HG03159 (cell line): ENCODE results near the gene HEMK1.

ENCODE experiments used
- ATAC-seq: cut with Tn5 transposase; IDR thresholded peaks from one replicate; pipeline ENCODE4 v1.9.1; 2021; ENCODE audit warnings: mild to moderate bottlenecking, moderate library complexity; ENCODE audit not compliant: unreplicated experiment

The HEMK1 gene

DNA sequence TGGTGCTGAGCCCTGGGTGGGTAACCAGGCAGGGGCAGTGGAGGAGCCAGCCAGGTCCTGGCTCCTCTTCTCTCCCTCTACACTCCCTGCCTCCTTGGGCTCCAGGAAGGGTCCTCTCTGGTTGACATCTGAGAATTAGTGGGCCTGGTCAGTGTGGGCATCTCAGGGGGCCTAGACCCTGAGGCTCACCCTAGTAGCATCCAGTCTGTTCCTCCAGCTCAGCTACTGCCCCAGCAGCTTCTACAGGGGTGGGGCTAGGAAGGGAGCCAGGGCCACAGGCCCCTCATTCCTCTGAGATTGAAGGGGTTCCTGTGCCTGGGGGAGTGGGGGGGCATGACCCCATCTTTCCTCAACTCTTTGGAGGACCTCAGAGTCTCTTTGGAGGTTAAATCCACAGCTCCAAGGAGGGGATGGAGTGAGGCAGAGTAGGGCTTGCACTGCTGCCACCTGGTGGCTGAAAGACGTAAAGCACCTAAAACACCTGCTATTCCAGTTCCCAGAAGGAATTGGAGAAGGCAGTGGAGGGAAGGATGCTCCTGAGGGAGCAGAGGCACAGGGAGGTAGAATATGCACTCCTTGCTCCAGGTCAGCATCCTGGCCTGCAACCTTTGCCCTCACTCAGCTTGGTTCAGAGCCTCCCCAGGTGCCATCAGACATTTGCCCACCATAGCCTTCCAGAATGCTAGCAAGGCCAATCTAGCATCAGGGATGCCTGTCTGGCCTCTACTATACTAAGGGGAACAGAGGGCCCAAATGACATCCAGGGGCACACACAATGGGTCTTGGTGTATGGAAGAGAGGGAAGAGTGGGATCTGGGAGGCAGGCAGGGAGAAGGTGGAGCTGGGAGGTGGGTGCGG is 26.9 kb upstream of the HEMK1 start:
- ATAC-seq: no peak

DNA sequence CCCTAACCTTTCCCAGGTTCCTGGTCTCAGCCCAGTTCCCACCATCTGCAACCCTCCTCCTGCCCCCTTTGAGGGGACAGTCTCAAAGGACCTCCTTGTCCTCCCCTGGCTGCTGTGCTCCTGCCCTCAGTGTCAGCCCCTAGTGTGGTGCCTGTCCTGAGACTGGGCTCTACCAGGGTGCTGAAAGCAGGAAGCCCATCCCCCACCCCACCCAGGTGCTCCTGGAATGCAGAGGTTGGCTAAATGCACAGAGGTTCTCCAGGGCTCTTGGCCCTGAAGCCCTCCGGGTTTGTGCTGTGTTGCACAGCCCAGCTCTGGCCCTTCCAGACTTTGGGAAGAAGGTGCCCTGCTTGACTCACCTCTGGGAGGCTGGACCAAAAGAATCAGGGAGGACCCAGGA is 23.5 kb upstream of the HEMK1 start:
- ATAC-seq: no peak

DNA sequence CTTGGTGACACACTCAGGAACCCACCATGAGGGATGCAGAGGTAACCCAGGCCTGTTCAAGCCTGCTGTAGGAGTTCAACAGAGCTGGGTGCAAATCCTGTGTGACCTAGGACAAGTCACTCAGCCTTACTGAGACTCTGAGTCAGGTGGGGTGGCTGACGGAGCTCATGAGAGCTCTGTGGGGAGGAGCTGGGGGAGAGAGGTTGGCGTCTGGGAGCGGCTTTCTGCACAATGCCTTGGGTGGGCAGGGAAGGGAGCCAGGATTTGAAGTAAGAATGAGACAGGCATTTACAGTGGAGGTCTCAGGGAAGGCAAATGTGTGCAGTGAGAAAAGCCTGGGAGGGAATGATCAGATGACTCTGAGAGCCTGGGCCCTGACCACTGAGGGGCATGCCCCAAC is 20.1 kb upstream of the HEMK1 start:
- ATAC-seq: no peak

DNA sequence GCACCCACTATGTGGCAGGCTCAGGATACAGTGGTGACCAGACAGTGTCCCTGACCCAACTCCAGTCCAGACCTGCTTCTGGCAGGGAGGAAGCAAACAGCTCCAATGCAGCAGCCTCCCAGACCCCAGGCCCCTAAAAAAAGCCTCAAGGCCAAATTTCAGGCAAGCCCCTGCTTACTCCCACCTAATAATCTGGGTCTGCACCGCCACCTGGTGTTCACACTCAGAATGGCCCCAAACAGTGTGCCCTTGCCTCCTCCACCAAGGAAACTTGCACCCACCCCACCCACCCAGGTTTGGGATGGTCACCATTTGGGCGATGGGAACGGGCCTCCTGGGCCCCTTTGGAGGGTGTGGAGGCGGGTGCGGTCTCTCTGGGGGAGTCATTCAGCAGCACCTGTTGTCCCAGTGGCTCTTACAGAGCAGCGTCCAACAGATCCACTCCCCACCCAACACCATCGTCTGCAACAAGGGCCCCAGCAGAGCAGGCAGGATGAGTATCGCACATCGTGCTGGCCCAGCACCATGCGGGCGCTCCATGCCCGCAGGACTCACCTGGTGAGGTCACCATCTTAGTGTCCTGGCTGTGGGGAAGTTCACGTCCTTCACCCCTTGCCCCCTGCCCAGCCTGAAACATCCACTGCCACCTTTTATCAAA is 19.1 kb upstream of the HEMK1 start:
- ATAC-seq: no peak

DNA sequence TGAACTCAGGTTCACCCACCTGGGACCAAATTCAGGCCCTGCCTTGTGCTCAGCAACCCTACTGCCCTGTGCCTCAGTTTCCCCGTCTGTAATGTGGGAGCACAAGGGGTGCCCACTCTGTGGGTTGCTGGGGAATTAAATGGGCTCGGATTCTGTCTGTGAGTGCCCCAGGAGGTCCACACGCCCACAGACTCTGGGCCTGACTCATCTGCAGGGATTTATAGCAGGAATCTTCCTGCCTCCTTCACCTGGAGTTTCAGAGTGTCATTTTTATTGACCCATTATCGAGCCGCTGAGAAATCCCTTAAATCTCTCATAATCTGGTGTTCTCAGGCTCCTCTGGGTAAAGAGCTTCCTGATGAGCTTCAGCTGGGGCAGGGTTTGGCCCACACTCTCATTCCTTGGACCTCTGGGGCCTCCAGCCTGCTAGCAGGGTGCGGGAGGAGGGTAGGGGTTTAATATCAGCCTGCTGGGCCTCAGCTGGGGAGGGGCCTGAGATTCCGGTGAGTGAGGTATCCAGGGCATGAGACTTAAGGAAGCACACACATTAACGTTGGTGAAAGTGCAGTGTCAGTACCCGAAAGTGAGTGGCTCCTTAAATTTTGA is 18.2 kb upstream of the HEMK1 start:
- ATAC-seq: no peak

DNA sequence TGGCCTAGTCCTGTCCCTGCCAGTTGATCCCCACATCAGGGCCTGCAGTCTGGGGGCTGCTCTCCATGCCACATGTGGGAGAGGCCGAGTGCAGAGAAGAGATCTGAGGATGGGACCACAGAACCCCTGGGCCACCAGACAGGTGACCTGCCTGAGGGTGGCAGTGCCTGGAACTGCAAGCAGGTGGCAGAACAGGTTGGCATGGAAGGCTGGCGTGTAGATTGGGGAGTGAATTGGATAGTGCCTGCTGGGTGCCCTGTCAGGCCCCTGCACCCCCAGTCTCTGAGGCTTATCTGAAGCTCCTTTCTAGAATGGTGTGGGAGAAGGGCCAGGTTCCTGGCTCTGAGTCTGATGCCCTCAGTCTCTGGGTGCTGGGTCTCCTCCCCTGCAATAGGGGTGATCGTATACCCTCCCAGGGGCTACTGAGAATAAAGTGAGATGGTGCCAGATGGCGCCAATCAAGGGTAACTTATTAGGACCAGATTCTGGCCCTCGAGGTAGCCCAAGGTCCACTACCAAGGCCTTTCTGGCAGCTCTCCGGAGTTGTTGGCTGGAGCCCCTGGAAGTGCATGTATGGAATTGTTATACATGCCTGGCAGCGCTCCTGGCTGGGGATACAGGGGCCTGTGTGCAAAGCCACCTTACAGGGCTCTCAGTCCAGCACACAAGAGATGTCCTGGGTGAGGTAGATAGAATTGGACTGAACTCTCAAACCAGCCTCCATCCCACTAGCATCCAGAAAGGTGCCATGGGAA is 17.5 kb upstream of the HEMK1 start:
- no peak for ATAC-seq

GRCh38 chr3:50552598-50552997 is 16.7 kb upstream of the HEMK1 start:
- ATAC-seq: no peak

GRCh38 chr3:50554553-50554952 is 14.8 kb upstream of the HEMK1 start:
- ATAC-seq: no peak

DNA sequence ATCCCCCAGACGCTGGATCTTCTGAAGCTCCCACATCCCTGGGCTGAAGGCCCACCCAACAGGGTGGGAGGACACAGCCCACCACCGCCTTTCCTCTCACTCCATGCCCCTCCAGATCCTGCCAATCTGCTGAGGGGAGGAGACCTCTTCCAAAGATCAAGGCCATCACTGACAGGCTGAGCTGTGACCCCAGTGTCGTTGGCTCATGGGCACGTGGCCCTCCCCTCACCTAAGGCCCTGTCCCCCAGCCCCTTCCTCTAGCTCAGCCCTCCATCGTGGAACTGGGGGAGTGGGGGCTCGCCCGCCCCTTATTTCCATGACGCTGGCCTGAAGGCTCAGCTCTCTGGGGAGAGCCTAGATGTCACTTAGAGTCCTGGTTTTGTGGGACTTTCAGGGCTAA is 12.2 kb upstream of the HEMK1 start:
- no peak for ATAC-seq

GRCh38 chr3:50557915-50558314 is 11.4 kb upstream of the HEMK1 start:
- no peak for ATAC-seq

- no peak for ATAC-seq
Measured at GRCh38 chr3:50559702-50560101, 9.6 kb upstream of the HEMK1 start.

DNA sequence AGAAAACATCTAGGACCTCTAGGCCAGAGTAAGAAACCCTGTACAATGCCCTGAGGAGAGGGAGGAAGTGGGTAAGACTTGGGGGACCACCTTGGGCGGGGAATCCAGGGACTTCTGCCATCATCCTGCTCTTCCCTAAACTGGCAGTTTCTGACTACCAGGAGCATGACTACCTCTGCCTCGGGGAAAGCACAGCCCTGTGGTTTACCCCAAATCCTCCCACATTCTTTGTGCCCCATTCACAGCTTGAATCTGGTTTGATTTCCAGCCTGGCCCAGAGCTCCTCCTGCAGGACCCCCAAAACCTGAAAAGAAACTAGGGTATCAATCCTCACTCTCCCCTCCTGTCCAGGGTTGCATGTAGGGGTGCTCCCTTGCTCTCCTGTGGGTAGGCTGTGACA is 6.5 kb upstream of the HEMK1 start:
- no peak for ATAC-seq

- ATAC-seq: no peak
Measured at GRCh38 chr3:50563867-50564266, 5.5 kb upstream of the HEMK1 start.

- no peak for ATAC-seq
Measured at GRCh38 chr3:50564321-50564720, 5.0 kb upstream of the HEMK1 start.

DNA sequence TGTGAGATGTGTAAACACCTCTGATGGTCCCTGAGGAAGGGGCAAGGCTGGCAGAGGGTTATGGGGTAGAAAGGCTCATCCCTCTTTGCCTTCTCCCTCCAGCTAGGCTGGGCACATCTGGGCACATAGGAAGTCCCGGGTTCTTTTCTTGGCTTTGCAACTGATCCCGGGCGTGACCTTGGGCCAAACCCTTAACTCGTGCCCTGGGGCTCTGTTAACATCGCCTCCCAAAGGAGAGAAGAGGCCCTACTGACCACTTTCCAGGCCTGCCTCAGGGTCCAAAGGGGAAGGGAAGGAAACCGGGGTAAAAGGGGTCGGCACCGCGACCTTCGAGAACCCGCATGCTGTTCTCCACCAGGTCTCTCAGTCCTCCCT is 2.3 kb upstream of the HEMK1 start:
- no peak for ATAC-seq

GRCh38 chr3:50567386-50568167 is 1.7 kb upstream of the HEMK1 start, which contains the start of gene C3orf18:
TSS of gene C3orf18 (minus strand) at chr3:50567747. CDS start at chr3:50565699, 2,048 bp downstream.
- ATAC-seq: peak; percentile 75

GRCh38 chr3:50570508-50571279 is 1.4 kb downstream of the HEMK1 start:
- no peak for ATAC-seq

DNA sequence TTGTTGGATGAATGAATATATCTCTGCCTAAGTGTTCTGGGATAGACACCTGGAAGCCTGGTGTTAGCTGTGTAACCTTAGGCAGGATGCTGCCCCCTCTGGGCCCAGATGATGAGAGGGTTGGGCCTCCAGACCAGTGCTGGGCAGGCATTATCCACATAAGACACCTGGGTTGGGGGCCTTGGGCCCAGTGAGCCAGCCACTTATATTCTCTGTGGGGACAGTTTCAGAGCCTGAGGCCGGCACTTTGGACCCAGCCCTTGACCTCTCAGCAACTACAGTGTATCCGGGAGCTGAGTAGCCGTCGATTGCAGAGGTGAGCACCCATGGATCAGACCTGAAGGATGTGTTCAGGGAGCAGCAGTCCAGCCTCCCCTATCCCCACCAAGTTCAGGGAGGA is 2.2 kb downstream of the HEMK1 start:
- ATAC-seq: no peak

GRCh38 chr3:50572158-50572557 is 2.8 kb downstream of the HEMK1 start:
- peak; percentile 29 for ATAC-seq
